HG03442 (cell line): ENCODE measurements around the gene CRY1.
"Not testable (repeated sequence)": the region's sequence is repeated elsewhere in the genome, so short reads cannot be mapped to it uniquely, and the experiment has no call there.

Experiments
- ATAC-seq: cut with Tn5 transposase; IDR thresholded peaks from one replicate; pipeline ENCODE4 v1.9.1; 2021; ENCODE audit warnings: mild to moderate bottlenecking, moderate library complexity; ENCODE audit not compliant: unreplicated experiment

CRY1 gene

GRCh38 chr12:107073266-107073665 lies 20.1 kb downstream of the CRY1 start:
- not testable (repeated sequence) for ATAC-seq

- no peak for ATAC-seq
Observed at GRCh38 chr12:107066691-107067090, 26.7 kb downstream of the CRY1 start.

DNA sequence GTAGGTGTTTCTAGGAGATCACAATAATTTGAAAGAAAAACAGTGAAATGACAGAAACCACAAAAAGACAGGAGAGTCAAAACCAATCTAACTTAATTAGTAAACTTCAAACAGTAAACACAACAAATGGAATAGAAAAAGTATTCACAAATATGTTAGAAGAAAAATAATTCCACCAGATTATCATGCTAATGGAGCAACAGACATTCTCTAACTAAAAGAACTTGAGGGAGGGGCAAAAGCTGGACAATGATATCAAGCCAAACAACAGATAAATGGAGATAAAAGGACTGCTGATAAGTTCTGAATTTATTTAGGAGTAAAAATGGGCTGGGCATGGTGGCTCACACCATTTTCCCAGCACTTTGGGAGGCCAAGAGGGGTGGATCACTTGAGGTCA lies 28.7 kb downstream of the CRY1 start:
- no peak for ATAC-seq

DNA sequence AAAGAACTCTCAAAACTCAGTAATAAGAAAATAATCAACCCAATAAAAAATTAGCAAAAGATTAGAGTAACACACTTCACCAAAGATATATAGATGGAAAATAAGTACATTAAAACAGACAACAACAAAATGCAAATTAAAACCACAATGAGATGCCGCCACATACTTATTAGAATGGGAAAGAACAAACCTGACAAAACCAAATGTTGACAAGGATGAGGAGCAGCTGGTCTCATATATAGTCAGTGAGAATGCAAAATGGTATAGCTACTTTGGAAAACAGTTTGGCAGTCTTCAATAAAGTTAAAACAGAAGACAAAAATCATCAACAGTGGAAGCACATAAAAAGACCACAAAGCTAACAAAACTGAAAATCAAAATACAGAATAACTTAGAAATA lies 29.1 kb downstream of the CRY1 start:
- no peak for ATAC-seq

GRCh38 chr12:107058190-107058589 lies 35.2 kb downstream of the CRY1 start:
- no peak for ATAC-seq

DNA sequence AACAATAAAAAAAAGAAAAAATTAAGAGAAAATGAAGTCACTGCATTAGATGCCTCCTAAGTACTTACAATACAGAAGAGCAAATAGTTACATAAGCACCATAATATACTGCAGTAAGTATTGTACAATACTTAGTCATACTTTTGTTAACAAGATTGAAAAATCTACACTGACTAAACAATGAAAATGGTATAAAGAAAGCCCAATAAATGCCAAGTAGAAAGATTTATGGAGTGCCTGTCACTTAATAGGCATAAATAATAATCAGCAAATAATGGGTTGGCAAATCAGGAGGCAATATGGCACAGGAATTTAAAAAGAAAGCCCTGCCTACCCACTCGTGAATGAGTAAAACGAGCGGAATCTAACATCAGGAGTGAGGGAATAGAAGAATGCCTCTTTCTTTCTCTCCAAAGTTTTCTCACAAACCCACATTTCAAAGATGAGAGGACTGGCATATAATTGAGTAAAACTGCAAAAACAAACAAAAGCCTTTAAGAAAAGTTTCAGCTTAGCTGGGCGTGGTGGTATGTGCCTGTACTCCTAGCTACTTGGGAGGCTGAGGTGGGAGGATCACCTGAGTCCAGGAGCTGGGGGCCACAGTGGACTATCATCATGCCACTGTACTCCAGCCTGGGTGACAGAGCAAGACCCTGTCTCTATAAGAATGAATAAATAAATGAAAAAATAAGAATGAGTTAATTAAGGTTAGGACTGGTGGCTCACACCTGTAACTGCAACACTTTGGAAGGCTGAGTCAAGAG lies 36.1 kb downstream of the CRY1 start:
- no peak for ATAC-seq

DNA sequence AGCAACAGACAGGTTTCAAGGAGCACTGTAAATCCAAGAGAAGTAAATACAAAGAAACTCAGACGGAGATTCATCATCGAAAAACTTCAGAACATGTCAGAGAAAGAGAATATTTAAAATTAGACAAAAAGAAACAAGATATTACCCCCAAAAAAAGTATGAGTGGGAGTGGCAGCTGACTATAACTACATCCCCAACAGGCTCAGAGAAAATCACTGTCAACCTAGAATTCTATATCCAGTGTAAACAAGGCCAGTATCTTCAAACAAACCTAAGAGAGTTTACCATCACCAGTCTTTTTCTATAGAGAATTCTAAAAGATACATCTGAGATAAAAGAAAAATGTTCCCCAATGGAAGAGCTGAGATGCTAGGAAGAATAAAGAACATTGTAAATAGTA lies 39.6 kb downstream of the CRY1 start:
- ATAC-seq: no peak

DNA sequence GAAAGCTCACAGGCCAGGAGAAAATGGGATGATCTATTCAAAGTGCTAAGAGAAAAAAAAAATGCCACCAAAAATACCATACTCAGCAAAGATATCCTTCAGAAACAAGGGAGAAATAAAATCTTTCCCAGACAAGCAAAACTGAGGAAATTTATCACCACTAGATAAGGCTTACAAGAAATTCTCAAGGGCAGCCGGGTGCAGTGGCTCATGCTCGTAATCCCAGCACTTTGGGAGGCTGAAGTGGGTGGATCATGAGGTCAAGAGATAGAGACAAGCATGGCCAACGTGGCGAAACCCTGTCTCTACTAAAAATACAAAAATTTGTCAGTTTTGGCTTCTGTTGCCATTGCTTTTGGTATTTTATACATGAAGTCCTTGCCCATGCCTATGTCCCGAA lies 48.2 kb downstream of the CRY1 start:
- ATAC-seq: no peak

GRCh38 chr12:107042801-107043200 lies 50.5 kb downstream of the CRY1 start:
- ATAC-seq: no peak

DNA sequence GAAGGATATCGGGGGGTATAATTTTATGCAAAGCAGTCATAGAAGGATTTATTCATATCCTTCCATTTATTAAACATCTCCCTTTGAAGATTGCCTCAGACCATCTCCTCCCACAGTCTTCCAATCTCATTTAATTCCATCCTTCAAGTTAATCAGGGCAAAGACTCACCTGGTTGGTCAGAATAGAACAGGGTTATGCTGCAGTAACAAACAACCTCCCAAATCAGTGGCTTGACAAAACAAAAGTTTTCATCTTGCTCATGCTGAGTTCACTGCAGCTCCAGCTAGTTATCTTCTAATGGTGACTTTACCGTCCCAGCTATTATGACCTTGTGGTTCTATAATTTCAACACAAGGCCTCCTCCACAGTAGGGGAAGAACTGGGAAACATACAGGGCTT lies 57.6 kb downstream of the CRY1 start:
- no peak for ATAC-seq

DNA sequence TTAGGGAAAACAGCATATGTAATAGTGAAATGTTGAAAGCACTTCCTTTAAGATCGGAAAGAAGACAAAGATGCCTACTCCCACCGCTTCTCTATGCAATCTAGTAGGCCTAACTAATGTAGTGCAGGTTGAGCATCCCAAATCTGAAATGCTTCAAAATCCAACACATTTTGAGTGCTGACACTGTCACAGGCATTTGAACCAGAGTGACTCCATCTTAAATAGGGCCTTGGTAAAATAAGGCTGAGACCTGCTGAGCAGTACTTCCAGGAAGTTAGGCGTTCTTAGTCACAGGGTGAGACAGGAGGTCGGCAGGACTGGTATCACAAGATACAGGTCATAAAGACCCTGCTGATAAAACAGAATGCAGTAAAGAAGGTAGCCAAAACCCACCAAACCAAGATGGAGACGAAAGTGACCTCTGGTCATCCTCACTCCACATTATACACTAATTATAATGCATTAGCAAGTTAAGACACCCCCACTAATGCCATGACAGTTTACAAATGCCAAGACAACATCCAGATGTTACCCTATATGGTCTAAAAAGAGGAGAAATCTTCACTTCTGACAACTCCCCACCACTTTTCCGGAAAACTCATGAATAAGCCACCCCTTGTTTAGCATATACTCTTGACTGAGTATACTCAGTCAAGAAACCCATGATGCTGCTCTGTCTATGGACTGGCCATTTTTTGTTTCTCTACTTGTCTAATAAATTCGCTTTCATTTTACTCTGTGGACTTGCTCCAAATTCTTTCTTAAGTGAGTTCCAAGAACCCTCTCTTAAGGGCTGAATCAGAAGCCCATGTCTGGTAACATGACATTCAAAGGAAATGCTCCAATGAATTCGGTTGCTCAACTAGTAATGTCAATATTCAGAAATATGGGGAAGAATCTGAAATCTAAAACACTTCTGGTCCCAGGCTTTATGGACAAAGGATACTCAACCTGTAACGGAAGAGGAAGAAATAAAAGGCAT lies 59.3 kb downstream of the CRY1 start:
- no peak for ATAC-seq

DNA sequence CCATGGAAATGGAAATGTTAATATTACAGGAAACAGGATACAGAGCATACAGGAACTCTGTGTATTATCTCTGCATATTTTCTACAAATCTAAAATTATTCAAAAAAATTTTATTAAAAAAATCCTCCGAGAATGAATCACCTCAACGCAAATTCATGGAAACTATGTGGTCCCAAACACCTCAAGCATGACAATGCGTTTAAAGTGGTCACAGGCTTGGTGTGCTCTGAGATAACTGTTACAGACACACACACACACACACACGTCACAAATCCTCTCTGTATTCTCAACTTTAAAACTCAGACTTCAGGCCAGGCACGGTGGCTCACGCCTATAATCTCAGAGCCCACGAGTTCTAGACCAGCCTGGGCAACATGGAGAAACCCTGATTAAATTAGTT lies 61.1 kb downstream of the CRY1 start:
- ATAC-seq: no peak

DNA sequence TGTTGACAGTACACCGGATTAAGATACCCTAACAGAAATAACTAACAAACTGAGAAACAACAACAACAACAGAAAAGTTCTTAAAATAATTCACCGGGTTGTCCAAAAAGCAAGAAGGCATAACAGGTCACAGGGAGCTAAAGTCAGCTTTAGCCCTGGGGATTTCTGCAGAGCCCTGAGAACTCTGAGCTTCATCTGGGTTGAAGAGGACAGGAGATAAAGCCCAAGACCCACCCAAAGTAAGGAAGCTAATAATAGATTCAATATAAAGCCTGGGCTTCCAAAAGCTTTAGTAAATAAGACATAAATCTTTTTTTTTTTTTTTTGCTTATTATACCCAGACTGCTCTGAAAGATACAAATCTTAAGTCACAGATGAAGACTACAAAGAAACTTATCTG lies 62.3 kb downstream of the CRY1 start:
- no peak for ATAC-seq

- ATAC-seq: no peak
Observed at GRCh38 chr12:107029081-107029480, 64.3 kb downstream of the CRY1 start.

DNA sequence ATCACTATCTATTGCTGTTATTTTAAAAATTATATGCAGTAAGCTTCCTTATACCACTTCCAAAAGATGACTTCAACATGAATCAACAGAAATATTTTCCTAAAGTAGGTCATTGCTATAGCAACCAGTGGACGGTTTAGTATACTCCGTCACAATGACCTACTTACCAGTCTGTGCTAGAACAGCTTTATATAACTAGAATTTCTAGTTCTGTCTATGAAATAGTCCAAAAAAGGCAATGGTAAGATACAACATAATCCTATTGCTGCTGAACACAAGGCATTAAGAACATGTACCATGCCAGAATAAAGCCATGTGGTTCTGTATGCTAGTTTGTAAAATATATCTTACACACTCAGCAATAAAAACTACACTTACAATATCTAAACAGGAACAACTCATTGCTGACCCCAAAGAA lies 65.7 kb downstream of the CRY1 start:
- no peak for ATAC-seq

- ATAC-seq: no peak
Observed at GRCh38 chr12:107026806-107027635, 66.3 kb downstream of the CRY1 start.

GRCh38 chr12:107026356-107026755 lies 67.0 kb downstream of the CRY1 start:
- ATAC-seq: not testable (repeated sequence)

DNA sequence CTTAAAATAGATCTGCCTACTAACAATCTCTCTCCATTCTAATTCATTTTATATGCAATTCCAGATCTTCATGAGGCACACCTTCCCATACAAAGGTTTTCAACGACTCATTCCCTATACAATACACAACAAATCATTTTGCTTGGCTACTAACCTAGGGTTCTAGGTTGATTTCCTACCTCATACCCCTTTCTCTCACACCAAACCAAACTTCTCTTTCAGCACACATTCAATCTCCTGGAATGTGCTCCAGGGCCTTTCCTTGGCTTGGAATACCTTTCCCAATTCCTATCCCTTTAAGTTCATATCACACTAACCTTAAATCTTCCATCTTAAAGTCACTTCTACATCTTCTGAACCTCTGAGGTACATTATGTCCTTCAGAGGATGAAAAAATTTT lies 67.7 kb downstream of the CRY1 start:
- no peak for ATAC-seq

GRCh38 chr12:107019546-107019945 lies 73.8 kb downstream of the CRY1 start:
- no peak for ATAC-seq

- ATAC-seq: no peak
Observed at GRCh38 chr12:107017042-107017441, 76.3 kb downstream of the CRY1 start.

DNA sequence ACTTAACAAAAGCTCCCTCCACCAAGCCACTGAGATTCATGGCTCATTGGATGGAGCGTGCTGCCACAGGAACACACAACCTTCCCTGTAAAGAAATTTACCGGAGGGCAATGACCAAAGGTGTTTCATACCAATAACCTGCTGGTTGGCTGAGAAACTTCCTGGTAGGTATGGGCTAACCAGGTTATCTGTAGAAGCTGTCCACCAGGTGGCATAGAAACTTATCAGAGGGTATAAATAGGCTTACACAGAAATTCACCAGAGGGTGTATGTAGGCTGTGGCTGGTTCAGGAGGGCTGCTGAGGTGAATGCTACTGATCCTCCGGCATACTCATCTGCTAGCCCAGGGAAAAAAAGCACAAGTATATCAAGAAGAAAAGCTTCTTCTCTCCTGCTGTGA lies 79.3 kb downstream of the CRY1 start:
- no peak for ATAC-seq
